Adrenal gland (tissue), 5 donors: ENCODE results near the gene SNX30.

ENCODE experiments used
- POLR2A ChIP-seq, 2 donors: fragments of 450-650 bp; IDR thresholded peaks; one replicate each; pipeline ENCODE4 v1.6.1; 2017; ENCODE audit warnings: antibody characterized with exemption in 2 of 2, mild to moderate bottlenecking in 2 of 2, moderate library complexity in 1 of 2
- TF ChIP-seq, protein P1 (sequence below), 6 experiments: fragments of 450-650 bp in 4 of 6; fragments of 200-600 bp in 2 of 6; sonication (generic) in 1 of 6; IDR thresholded peaks; 1 replicate in 5 of 6; 2 replicates in 1 of 6; pipeline versions ENCODE4 v1.5.1 to v1.8.0; 2016 to 2021; ENCODE audit warnings: antibody characterized with exemption in 6 of 6, mild to moderate bottlenecking in 2 of 6, moderate library complexity in 1 of 6
- donor health status: DM: no; HTN: no; CAD: no.

DNA sequence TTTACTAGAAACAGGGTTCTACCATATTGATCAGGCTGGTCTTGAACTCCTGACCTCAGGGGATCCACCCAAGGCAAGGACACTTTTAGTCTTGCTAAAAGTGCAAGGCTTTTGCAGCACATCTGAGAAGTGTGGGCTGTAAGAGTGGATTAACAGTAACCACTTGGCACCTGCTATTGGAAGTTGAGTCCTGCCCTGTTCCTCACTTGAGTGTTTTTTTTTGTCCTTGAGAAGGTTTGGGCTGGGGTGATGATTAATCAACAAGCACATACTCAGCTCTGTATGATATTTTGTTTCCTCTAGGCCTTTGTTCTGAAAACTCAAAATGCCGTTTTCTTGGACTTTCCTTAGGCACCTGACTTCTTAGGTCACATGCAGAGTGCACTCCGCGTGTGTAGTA lies 37.4 kb downstream of the SNX30 start:
- TF ChIP-seq, protein P1, sequence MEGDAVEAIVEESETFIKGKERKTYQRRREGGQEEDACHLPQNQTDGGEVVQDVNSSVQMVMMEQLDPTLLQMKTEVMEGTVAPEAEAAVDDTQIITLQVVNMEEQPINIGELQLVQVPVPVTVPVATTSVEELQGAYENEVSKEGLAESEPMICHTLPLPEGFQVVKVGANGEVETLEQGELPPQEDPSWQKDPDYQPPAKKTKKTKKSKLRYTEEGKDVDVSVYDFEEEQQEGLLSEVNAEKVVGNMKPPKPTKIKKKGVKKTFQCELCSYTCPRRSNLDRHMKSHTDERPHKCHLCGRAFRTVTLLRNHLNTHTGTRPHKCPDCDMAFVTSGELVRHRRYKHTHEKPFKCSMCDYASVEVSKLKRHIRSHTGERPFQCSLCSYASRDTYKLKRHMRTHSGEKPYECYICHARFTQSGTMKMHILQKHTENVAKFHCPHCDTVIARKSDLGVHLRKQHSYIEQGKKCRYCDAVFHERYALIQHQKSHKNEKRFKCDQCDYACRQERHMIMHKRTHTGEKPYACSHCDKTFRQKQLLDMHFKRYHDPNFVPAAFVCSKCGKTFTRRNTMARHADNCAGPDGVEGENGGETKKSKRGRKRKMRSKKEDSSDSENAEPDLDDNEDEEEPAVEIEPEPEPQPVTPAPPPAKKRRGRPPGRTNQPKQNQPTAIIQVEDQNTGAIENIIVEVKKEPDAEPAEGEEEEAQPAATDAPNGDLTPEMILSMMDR (IDR thresholded peaks at IDR 0.05): no peak
- no peak for TF ChIP-seq POLR2A (IDR thresholded peaks at IDR 0.05)
